ENCODE measurements around the gene FADS3.
A peak's percentile ranks its signal among the peaks of the same experiment; 100 is the strongest.

FADS3 gene

DNA sequence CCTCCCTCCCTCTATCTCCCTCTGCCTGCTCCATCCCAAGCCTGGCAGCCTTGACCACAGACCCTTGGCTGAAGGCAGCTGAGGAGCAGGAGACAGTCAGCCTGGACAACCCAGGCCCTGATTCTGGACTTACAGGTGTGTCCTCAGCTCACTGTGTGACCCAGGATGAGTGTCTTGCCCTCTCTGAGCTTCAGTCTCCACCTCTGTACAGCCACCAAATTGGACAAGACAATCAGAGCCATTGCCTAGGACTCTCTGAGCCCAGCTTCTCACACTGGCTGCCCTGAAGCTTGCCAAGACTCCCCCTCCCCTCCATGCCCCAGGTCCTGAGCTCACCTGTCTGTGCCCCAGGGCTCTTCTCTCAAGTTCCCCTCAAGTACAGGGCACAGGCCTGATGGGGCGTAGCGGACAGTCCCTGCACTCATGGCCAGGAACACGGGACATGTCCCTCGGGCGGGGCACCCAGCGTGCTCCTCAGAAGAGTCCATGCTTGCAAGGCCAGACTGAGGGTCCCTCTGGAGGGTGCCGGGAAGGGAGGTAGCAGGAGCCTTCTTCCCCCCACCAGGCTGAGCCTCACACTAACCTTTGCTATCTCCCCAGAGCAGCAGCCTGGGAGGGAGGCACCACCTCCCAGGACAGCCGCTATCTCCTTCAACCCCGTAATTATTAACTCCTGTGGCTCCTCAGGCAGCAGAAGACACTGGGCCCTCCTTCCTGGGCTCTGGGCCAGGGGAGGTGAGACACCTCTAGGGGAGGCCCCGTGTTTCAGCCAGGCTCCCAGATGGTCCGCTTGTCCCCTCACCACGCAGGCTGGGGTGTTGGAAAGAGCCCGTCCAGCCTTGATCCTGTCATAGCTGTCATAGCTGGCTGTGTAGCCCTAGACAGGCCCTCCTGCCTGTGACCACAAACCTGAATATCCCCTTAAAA, 28.6 kb upstream of the FADS3 start:
- TF ChIP-seq, protein P1, sequence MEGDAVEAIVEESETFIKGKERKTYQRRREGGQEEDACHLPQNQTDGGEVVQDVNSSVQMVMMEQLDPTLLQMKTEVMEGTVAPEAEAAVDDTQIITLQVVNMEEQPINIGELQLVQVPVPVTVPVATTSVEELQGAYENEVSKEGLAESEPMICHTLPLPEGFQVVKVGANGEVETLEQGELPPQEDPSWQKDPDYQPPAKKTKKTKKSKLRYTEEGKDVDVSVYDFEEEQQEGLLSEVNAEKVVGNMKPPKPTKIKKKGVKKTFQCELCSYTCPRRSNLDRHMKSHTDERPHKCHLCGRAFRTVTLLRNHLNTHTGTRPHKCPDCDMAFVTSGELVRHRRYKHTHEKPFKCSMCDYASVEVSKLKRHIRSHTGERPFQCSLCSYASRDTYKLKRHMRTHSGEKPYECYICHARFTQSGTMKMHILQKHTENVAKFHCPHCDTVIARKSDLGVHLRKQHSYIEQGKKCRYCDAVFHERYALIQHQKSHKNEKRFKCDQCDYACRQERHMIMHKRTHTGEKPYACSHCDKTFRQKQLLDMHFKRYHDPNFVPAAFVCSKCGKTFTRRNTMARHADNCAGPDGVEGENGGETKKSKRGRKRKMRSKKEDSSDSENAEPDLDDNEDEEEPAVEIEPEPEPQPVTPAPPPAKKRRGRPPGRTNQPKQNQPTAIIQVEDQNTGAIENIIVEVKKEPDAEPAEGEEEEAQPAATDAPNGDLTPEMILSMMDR (IDR thresholded peaks at IDR 0.05; ENCODE audit: extremely low read depth, insufficient read depth, missing control alignments): no peak
- in situ Hi-C loops (cut with MboI; ENCODE audit: low pct_unique_long_range_greater_than_20kb, low sequenced_read_pairs, unreplicated experiment): no loop called here
- peak; percentile 17 for DNase-seq (ENCODE audit: low spot score)

DNA sequence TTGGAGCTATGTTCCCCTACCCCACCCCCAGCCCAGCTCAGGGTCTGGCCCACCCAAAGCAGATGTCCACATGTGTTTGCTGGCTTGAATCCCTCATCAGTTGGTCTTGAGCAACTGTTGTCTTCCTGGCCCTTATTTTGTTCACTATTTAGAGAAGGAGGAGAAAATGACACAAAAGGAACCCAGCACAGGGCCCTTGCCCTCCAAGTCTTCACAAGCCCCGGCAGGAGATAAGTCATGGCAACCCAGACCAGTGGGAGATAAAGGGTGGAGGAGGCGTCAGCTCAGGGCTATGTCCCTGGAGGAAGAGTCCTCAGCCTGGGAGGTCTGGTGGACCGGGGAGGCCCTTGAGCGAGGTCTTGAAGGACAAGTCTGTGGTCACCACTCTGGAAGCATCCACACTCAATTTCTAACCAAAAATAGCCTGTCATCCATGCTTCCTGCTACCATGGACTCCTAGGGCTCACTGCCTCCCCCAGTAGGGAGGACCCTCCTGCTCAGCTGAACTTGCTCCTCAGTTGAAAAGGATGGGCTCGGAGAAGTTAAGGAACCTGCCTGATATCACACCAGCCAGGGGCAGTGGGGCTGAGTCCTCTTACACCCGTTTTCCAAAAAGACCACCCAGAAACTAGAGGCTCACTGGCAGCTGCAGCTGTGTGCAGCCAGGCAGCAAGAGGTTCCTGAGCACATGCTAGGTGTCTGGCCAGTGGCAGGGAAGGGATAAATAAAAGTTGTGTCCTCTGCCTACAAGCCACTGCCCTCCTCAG, 27.8 kb upstream of the FADS3 start:
- in situ Hi-C loops (cut with MboI; ENCODE audit: low pct_unique_long_range_greater_than_20kb, low sequenced_read_pairs, unreplicated experiment): no loop called here
- TF ChIP-seq, protein P1 (IDR thresholded peaks at IDR 0.05; ENCODE audit: extremely low read depth, insufficient read depth, missing control alignments): no peak
- DNase-seq (ENCODE audit: low spot score): peak; percentile 20

DNA sequence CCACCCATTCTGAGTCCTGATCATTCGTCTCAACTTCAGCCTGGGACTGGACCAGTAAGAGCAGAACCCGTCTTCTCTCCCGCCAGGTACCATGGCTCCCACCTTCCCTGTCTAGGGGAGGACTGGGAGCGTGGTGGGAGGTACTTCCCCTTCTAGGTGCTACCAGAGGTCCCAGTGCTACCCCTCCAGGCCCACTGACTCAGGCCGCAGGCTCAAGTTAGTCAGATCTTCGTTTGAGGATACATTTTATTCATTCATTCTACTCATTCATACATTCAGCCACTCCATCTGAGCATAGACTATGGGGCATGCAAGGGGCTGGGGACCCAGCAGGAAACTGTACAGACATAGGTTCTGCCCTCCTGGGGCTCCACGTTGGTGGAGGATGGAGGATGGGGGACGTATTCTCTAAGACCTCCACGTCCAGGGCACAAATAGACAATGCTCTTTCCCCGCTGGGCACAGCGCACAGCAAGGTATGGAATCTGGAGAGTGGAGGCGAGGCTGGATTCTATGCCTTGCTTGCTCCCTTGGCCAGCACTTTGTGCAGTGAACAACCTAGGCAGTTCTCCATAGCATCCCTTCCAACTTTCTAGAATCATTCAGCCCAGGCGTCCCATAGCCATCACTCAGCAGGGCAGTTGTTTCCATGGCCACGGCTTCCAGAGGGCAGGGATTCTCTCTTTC, 27.0 kb upstream of the FADS3 start:
- in situ Hi-C loops (cut with MboI; ENCODE audit: low pct_unique_long_range_greater_than_20kb, low sequenced_read_pairs, unreplicated experiment): no loop called here
- DNase-seq (ENCODE audit: low spot score): peak; percentile 31
- TF ChIP-seq, protein P1 (IDR thresholded peaks at IDR 0.05; ENCODE audit: extremely low read depth, insufficient read depth, missing control alignments): no peak

DNA sequence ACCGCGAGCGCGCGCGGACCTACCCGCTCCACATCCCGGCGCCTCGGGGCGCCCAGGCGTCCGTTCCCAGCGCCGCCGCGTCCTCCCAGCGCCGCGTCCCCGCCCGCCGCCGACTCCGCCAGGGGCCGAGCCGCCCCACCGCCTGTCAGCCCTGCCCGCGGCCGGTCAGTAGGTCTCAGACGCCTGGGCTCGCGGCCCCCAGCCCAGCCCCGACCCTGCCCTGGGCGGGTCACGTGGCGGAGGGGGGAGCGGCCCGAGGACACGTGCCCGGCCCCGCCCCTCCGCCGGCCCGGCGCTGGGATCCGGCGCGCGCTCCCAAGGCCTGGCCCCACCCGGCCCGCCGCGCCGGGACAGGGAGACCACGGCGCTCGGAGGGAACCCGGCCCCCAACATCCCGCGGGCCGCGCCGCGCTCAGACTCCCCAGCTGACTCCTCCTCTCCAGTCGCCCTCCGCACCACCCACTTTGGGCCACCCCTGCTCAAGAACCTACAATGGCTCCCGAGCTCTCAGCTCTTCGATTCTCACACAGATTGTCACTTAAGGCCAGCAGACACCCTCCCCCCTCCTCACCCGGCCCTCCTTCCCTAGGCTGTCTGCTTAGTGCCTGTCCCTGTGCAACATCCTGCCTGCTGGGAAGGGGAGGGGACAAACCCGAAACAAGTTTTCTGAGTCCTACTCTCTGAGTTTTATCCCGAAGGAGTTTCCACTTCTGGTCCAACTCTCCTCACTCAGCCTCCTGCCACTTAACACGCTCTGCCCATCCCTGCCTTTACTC, 26.2 kb upstream of the FADS3 start, which contains the start of gene RAB3IL1:
TSS of gene RAB3IL1 (minus strand) at position 233 of the 776 bp plus-strand sequence. CDS start at position 34, 199 bp downstream.
- in situ Hi-C loops (cut with MboI; ENCODE audit: low pct_unique_long_range_greater_than_20kb, low sequenced_read_pairs, unreplicated experiment): no loop called here
- DNase-seq (ENCODE audit: low spot score): peak; percentile 48
- TF ChIP-seq, protein P1 (IDR thresholded peaks at IDR 0.05; ENCODE audit: extremely low read depth, insufficient read depth, missing control alignments): no peak

DNA sequence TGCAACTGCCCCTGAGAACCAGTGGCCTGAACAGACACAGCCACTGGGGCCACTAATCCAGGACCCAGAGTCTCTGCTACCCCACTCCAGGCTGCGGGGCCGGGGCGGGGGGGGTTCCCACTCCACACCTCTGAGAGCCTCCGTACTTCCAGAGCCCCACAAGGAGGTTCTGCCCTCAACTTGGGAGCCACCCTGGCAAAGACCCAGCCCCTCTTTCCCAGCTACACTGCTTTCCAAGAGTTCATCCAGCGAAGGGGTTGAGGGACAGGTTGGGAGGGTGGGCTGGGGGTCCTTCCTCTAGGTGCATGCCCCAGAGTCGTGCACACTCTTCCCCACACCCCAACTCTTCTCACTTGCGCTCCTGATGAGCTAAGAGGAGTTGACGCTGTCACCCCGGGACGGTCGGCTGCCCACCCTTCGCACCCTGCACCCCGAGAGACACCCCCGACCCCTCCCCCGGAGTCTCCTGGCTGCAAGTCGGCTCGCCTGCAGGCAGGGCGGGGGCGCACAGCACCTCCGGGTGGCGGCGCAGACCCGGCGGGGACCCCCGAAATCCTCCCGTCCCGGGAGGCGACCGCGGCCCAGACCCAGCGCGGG, 25.5 kb upstream of the FADS3 start:
- in situ Hi-C loops (cut with MboI; ENCODE audit: low pct_unique_long_range_greater_than_20kb, low sequenced_read_pairs, unreplicated experiment): no loop called here
- TF ChIP-seq, protein P1 (IDR thresholded peaks at IDR 0.05; ENCODE audit: extremely low read depth, insufficient read depth, missing control alignments): no peak
- DNase-seq (ENCODE audit: low spot score): peak; percentile 42

Data from GM13977 (cell line).